Renal pelvis (tissue), 4 donors: Measurements from ENCODE around the gene EVX2. TPM values are rescaled to one million over a fixed set of nuclear protein-coding genes. Genes with fewer than 3 reads are reported as not detected.

Experiments
- DNase-seq: peaks from one replicate; pipeline ENCODE4 v3.0.0-alpha.2; 2013
- polyA plus RNA-seq, 3 donors: library from polyadenylated mRNA; unstranded; fragments of 120-200 nt; gene quantifications; one replicate each; pipeline ENCODE4 v1.2.1, GENCODE V29; 2013; ENCODE audit not compliant: insufficient read length in 3 of 3

EVX2 gene
- polyA plus RNA-seq, 3 donors = 0.01 TPM; not detected in 2

- DNase-seq = no peak
Measured at GRCh38 chr2:176096986-176097819, 13.4 kb upstream of the EVX2 start.

GRCh38 chr2:176096243-176096985 is 12.7 kb upstream of the EVX2 start:
- DNase-seq = no peak

DNA sequence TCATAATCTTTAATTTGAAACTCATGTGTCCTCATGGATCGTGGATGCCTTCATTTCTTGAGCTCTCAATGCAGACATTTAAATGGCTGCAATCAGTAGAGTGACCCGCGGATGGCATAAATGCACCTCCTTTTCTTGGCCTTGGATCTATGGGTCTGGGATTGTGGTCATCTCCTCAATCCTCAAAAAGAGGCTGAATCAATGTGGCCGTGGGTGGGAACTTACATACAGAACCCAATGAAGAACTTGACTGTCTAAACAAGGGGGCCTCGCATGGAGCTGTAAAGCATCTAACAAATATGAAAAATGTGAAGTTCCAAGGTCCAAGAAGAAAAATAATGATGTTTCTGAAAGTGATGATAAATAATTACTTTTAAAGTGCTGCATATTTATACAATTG is 11.7 kb upstream of the EVX2 start:
- DNase-seq = no peak

- DNase-seq = no peak
Measured at GRCh38 chr2:176094349-176094748, 10.6 kb upstream of the EVX2 start.

GRCh38 chr2:176093898-176094249 is 10.1 kb upstream of the EVX2 start:
- no peak for DNase-seq

DNA sequence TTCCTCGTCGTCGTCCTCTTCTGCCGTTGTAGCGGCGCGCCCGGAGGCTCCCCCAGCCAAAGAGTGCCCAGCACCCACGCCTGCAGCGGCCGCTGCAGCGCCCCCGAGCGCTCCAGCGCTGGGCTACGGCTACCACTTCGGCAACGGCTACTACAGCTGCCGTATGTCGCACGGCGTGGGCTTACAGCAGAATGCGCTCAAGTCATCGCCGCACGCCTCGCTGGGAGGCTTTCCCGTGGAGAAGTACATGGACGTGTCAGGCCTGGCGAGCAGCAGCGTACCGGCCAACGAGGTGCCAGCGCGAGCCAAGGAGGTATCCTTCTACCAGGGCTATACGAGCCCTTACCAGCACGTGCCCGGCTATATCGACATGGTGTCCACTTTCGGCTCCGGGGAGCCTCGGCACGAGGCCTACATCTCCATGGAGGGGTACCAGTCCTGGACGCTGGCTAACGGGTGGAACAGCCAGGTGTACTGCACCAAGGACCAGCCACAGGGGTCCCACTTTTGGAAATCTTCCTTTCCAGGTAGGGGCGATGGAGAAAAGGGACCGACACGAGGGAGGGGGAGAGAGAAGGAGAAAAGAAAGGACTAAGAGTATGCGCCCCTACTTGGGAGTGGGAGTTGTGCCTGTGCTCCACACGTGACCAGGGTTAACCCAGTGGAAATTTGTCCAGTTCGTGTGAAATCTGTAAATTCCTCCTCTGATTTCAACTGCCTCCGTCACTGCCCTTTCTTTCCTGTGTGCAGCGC is 9.6 kb upstream of the EVX2 start:
- no peak for DNase-seq

- no peak for DNase-seq
Measured at GRCh38 chr2:176092270-176093144, 8.7 kb upstream of the EVX2 start, which contains the start of gene HOXD13. Gene HOXD13, plus strand, starts transcription at chr2:176092721. Its CDS starts 170 bp downstream, at chr2:176092891.

- no peak for DNase-seq
Measured at GRCh38 chr2:176091329-176092258, 7.8 kb upstream of the EVX2 start.

DNA sequence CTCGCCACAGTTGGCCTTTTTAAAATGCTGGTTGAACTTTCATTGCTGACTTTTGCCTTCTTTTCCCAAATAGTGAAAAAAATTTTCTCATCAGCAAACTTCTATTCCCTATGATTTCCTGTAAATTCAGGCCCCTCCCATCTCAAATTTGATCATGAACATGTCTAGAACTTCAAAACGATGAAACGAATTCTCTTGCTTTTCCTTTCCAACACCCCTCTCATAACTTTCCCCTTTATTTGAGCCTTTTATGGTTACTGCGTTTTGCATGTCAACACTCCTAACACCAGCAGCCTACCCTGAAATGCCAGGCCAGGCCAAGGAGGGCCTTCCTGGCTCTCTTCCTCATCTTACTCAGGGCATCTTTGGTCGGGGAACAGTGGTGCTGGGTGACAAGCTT is 7.1 kb upstream of the EVX2 start:
- DNase-seq = no peak

DNA sequence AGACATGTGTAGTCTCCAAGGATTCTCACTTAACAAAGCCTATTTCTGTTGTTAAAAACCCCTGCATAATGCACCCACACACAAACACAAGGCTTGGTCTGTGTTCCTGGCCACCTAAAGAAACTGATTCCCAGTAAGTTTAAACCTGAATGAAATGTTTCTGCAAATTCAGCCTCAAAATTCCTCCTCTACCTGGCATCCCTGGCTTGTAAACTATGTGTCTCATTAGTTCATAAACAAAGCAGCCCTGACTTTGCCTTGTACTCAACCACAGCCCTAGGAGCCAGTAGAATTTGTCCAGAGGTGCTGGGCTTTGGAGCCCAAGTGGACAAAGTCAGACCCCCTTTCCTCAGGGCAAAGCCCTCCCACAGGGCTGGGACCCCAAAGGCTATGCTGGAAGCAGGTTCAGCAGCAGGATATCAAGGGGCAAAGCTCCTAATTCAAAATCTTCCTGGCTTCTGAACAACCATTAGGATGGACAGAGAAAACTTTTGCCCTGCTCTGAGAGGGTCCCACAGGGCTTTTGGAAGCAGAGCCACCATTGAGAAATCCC is 6.2 kb upstream of the EVX2 start:
- no peak for DNase-seq

- DNase-seq = no peak
Measured at GRCh38 chr2:176088937-176089842, 5.4 kb upstream of the EVX2 start.

- no peak for DNase-seq
Measured at GRCh38 chr2:176088048-176088936, 4.5 kb upstream of the EVX2 start.

GRCh38 chr2:176087330-176088047 is 3.7 kb upstream of the EVX2 start:
- DNase-seq = no peak

GRCh38 chr2:176085861-176086771 is 2.4 kb upstream of the EVX2 start:
- DNase-seq = no peak

- DNase-seq = no peak
Measured at GRCh38 chr2:176085120-176085788, 1.5 kb upstream of the EVX2 start.
